HG02852 (cell line): ENCODE data around the gene LDB1.

Experiments
- ATAC-seq: cut with Tn5 transposase; IDR thresholded peaks from one replicate; pipeline ENCODE4 v1.9.1; 2021; ENCODE audit warnings: mild to moderate bottlenecking, moderate library complexity; ENCODE audit not compliant: unreplicated experiment

Gene LDB1

DNA sequence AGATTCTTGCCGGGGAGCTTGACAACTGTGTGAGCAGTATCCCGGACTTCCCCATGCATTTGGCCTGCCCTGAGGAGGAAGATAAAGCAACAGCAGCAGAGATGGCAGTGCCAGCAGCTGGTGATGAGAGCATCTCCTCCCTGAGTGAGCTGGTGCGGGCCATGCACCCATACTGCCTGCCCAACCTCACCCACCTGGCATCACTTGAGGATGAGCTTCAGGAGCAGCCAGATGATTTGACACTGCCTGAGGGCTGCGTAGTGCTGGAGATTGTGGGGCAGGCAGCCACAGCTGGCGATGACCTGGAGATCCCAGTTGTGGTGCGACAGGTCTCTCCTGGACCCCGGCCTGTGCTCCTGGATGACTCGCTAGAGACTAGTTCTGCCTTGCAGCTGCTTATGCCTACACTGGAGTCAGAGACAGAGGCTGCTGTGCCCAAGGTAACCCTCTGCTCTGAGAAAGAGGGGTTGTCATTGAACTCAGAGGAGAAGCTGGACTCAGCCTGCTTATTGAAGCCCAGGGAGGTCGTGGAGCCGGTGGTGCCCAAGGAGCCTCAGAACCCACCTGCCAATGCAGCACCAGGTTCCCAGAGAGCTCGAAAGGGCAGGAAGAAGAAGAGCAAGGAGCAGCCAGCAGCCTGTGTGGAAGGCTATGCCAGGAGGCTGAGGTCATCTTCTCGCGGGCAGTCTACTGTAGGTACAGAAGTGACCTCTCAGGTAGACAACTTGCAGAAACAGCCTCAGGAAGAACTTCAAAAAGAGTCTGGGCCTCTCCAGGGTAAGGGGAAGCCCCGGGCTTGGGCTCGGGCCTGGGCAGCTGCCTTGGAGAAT lies 19.3 kb upstream of the LDB1 start:
- no peak for ATAC-seq

DNA sequence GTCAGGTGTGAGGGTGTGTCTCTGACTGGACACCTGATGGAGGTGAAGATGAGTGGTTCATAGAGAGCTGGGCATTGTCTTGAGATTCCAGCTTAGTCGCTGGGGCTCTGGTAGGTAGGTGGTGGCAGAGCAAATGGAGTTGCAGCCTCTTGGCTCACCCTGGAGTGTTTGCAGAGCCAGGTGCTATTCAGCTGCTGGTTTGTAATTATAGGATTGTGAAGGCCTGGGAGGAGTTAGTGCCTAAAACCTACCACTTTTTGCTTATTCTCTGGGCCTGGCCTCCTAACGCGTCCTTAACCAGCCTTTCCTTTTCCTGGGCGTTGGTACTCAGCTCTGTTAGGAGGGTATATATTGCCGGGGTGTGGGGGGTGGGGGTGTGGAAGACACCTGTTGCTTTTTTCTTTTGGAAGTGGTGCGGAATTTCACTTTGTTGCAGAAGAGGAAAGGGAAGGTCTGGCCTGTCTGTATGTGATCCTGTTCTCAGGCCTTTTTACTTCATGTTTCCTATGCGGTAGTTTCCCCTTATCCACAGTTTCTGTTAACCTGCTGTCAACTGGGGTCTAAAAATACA lies 15.9 kb upstream of the LDB1 start:
- ATAC-seq = no peak

DNA sequence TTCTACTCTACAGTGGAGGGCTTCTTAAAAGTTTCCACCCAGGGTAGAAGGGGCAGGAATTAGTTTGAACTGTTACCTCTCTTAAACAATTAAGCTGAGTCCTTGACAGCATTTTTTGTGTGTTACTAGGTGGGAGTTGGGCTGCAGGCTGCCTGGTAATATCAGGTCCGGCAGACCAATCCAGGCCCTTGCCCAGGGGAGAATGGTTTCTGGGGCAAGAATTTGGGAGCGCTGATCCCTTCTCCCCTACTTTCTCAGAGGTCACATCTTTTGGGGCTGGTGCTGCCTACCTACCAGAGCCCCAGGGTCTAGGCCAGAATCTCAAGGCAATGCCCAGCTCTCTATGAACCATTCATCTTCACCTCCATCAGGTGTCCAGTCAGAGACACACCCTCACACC lies 14.2 kb upstream of the LDB1 start:
- no peak for ATAC-seq

DNA sequence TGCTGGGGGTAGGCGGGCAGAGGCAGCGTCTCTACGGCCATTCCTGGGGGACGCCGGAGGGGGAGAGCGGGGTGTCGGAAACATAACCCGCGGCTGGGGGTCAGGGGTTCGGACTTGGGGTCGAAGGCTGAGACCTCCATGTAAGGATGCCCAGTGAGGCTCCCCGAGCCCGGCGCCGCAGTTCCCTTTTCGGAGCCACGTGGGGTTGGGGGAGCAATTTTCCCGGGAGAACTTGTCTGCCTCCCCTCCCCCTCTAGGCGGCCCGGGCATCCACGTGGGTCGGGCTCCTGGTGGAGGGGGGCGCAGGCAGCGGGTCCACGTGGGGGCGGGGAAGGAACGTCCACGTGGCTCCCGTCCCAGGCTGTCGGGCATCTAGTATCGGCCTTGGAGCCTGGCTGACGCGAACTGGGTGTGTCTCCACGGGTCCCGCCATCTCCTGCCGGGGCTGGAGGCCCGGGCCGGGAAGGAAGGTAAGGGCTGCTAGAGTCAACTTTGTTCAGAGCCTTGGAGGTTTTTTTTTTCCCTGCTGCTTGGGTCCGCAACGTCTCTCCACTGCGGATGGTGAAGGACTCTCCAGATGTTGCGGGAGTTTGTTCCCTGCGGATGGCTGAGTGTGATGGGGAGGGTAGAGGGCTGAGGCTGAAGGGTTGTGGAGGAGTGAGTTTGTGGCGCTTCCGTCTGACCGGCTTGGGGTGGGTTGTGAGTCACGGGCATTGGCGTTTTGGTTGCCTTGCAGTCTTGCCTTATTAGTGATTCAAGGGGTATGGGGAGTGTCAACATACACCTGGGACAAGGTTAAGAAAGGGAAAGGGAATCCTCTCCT lies 13.4 kb upstream of the LDB1 start:
- ATAC-seq = no peak

DNA sequence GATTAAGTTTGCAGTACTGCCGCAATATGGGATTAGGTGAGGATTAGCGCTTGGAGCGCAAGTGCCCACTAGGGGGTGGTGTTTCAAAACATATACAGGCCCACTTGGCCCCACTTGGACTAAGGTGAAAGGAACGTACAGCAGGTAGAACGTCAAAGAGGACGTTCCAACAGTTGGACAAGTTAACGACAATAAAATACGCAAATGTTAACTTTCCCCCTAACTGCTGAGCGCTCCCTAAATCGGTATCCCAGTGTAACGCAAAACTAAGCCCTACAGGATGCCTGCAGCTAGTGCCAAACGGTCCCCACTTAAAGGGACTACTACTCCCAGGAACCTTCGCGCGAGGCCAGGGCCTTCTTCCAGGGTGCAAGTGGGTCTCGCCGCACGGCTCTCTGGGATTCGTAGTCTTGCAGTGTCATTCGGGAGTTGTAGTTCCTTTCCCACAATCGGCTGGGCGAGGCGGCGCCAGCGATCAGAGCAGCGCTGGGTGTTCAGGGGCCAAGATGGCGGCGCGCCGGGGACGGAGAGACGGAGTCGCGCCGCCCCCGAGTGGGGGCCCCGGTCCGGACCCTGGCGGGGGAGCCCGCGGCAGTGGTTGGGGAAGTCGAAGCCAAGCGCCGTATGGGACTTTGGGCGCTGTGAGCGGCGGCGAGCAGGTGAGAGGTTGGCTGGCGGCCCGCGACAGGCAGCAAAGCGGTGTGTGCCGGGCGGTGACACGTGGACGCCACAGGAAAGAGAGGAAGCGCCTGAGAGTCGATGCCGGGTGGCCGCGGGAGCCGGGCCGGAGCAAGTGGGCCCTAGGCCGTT lies 12.6 kb upstream of the LDB1 start, which contains the start of gene PPRC1:
Gene PPRC1, plus strand, starts transcription at position 478 of the 810 bp plus-strand sequence. Its CDS starts 29 bp downstream, at position 507.
- ATAC-seq = peak; percentile 94

DNA sequence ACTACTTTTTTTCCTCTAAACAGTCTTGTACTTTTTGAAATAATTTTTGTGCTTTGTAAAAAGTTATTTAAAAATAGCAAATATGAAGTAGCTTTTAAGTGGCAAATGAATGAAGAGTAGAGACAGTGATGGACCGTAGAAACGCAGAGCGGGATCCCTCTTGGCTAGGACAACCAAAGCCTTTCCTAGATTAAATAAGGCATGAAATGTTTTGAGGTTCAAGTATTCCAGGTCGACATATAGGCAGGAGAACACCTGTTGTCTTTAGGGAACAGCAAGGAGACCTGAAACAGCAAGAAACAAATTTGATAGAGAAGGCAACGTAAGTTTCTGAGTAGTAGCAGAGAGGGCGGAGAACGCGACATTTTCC lies 12.0 kb upstream of the LDB1 start:
- ATAC-seq = no peak

DNA sequence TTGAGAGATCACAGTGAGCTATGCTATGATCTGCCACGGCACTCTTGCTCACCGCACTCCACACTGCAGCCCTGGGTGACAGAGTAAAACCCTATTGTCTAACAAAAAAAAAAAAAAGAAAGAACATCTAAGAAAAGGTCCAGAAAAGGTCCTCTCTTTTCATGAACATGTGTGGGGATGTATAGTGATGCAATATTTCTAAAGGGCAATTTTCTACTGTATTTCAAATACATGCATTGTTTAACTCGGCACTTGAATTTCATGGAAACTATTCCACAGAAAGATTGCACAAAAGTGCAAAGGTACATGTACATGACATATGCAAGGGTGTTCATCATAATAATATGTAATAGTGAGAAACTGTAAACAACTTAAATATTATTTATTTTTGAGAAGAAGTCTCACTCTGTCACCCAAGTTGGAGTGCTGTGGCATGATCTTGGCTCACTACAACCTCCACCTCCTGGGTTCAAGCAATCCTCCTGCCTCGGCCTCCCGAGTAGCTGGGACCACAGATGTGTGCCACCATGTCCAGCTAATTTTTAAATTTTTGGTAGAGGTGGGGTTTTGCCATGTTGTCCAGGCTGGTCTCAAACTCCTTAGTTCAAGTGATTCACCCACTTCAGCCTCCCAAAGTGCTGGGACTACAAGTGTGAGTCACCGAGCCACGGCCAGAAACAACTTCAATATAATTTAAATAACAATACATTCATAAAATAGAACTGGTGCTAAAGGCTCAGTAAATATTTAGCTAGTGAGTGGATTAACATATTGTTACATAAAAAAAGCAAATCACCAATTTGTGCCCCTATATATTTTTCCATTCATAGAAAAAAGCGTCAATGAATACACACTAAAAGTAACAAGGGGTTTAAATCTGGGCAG lies 11.4 kb upstream of the LDB1 start:
- ATAC-seq = no peak

DNA sequence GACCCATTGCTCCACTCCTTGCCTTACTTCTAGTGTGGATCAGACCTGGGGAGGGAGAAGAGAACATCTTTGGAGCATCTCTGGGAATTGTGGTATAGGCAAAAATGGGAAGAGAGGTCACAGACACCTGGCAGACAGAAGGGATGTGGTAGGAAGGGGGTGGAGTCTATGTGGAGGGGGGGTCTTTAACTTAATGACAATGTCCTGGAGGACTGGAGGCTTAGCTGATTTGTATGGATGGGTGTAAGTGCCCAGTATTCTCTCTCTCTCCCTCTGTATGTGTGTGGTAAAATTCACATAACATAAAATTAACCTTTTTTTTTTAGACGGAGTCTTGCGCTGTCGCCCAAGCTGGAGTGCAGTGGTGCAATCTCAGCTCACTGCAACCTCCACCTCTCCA lies 3.1 kb upstream of the LDB1 start:
- ATAC-seq = no peak

DNA sequence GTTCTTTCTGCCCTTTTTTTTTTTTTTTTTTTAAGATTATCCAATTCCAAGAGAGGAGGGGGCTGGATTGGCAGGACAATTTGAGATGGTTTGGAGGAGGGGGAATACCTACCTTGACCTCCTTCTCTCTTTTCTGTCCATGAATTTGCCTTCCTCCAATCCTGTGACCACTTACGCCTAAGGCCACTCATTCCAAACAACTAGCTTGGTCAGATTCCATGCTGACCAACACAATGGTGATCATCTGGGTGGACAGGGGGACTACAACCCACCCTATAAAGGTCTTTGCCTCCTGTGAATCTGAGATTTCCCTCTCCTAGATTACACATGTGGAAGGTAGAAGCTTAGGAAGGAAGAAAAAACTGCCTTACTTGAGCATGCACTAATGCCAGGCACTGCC lies 2.3 kb upstream of the LDB1 start:
- no peak for ATAC-seq

DNA sequence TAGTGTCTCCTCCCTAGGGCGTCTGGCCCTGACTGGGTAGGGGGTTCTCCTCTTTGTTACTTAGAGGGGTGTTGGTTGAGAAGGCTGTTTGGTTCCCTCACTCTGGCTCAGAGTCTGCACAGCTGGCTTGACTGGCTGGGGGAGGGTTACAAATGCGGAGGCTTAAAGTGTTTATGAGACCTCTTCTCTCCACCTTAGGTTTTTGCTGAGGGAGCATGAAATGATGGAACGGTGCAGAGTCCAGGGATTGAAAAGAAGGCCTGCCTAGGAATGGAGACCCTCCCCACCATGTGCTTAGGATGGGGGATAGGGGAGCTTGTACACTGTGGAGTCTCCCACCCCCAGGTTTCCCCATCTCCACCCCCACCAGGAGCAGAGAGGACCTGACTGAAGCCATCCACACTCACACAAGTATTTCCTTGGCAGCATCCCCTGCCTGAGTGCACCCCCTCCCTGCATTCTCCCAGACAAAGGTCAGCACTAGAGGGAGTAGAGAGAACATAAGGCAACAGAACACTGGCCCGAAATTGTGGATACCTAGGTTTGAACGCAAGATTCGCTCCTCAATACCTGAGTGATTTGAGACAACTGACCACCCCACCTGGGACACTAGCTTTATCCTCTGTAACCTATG lies 1.7 kb upstream of the LDB1 start:
- ATAC-seq = no peak

DNA sequence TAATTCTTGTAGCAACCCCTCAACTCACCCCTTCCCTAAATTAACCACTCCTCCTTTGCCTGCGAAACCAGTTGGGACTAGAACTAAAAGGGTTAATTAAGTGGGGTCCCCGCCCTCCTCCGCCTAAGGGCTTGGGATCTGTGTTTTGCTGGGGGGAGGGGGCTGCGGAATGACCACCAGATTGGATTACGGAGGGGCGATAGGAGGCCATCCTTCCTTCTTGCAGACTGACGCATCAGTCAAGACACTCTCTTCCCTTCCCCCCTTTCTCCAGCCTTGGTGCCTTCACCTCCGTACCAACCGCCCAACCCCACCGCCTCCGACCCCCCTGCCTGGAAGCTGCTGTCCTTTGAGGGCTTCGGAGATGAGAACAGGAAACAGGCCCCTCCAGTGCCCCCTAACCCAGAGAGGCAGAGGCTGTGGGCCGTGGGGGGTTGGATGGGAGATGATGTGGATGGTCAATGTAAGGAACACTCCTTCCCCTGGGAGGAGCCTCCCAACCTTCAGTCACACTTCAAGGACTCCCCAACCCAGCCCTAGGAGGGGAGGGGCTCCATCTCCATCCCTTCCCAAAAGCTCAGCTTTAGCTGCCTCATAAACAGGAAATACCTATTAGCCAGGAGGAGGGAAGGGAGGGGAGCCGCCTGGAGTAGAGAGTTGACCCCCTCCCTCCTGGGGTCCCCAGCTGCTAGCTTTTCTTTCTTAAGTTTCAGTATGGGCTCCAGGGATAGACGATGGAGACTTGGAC lies 997 bp upstream of the LDB1 start:
- ATAC-seq = no peak

DNA sequence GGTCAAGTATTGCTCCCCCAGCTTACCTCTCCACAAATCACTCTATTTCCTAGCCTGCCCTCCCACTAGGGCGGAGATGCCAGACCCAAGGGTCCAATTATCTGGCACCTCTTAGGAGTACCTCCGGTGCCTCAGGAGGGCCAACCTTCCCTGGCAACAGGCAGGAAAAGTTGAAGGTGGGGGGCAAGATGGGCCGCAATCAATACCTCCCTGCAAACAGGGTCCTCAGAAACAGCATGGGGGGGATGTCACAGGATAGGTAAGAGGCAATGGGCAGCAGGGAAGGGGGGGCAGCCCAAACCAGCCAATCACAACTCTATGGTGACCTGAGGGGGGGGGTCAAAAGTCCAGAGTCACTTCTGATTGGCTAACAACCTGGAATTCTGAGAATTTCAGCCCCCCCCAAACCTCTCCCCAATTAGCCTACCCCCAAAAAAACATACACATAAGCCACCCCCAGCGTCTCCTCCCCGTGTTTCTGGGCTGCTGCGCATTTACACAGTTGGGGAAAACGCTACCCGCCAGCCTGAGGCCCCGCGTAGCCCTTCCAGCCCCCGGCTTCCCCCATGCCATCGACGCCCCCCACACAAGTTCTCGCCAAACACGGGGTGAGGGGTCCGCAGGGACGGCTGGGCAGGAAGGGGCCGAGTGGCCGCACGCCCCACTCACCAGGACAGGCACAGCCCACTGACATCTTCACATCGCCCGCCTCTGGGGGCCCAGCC lies 589 bp downstream of the LDB1 start:
- ATAC-seq = no peak

DNA sequence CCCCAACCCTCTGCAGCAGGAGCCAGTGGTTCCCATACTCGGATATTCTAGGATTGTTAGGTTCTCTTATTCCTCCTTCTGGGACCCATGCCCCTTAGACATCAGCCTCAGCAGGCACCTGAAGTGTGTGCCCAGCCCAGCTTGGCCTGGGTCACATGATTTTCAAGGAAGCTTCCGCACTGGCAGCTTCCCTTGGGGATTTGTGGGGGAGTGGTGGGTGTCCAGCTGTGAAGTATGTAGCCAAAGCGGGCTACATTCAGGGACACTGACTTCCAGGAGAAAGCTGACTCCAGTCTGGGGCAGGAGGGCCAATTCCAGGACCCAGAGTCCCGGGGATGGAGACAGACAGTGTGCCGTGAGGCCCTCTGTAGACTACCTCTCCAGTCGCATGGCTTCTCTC lies 1.3 kb downstream of the LDB1 start:
- no peak for ATAC-seq

DNA sequence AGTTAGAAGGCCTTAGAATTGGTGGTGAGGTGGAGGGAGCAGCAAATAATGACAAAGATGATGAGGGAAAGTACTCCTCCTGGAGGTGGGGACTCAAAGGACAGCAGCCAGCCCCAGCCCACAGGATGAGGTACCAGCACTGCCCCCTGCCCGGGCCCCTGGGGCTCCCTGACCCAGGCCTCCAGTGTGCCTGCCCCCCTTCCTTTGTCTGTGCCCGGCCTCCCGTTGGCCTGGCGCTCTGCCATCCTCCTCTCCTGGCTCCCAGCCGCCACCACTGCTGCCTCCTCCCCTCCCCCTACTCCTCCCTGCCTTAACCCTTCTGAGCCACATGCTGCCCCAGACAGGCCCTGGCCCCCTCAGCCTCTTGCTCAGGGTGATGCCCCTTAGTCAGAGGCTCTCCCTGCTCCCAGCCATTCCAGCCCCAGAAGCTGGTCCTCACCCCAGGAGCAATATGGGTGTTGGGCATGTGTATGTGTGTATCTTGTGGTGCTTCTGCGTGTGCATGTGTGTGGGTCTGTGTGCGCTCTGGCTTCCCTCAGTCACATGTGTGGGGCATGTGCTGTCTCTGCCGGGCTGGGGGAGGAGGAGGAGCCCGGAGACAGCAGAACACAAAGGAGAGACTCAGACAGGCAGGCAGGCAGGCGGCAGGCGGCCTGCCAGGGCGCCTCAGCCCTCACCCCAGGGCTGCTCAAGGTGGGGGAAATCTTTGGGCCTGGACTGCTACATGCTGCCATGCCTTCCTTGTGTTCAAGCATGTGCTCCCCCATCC lies 2.6 kb downstream of the LDB1 start:
- ATAC-seq = no peak

DNA sequence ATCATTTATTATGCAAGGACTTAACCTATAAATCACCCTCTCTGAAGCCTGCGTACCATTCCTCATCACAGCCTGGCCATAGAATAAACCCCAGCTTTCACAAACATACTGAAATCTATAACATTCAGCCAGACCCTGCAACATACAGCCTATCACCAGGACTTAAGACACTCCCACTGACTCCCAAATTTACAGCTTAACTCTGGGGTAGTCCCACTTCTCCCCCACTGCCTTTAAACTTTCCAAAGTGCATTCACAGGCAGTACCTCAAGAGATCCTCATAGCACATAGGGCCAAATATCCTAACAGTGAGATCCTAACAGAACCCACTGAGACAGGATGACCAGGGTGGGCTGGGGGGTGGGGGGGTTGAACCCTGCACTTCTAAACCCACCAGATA lies 3.5 kb downstream of the LDB1 start:
- ATAC-seq = no peak

DNA sequence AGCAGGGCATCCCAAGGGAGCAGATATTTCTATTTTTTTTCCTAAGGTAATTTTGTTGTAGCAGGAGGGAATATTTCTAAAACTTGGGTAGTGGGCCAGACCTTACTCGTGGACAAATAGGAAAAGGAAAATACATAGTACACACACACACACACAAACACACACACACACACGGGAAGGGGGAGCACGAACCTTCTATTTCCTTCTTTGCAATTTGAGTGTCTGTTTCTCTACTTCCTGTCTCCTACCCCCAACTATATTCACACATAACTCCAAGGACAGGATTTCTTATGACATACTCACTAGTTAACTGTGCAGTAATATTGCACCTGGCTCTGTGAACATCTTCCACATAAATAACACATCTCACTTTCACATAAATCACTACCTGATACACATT lies 4.4 kb downstream of the LDB1 start:
- ATAC-seq = no peak

DNA sequence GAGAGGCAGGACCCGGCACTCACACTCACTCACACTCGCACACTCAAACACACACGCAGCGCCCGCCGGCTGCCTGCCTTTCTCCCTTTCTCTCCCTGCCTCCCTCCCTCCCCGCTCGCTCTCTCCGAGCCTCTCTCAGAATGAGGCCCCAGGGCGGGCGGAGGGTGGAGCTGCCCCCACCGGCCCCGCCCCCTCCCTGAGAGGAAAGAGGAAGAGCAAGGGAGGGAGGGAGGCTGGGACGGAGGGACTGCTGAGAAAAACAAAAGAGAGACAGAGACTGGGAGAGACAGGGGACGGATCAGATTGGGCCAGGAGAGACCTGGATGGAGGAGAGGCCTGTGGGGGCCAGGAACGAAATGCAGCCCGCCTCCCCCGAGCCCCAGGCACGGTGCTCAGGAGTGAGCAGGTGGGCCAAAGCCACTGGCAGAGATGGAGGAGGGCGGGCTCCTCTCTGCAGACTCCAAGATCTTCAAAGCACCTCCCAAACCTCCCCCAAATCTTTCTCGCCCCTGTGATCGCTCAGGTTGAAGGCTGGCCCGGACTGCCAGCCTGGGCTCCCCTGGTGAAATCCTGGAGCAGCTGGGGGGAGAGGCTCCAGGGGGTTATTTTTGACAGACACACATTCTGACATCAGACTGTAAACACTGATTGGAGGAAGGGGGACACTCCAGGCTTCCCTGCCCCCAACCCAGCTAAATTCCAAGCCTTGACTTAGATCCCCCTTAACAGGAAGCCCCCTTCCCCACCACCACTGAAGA lies 5.1 kb downstream of the LDB1 start:
- ATAC-seq = peak; percentile 73
